GM21825 (cell line): Measurements from ENCODE around the gene TSC22D1.

ENCODE experiments used
- ATAC-seq: cut with Tn5 transposase; IDR thresholded peaks from one replicate; pipeline ENCODE4 v1.9.1; 2021; ENCODE audit warnings: mild to moderate bottlenecking, moderate library complexity; ENCODE audit not compliant: unreplicated experiment

The TSC22D1 gene

DNA sequence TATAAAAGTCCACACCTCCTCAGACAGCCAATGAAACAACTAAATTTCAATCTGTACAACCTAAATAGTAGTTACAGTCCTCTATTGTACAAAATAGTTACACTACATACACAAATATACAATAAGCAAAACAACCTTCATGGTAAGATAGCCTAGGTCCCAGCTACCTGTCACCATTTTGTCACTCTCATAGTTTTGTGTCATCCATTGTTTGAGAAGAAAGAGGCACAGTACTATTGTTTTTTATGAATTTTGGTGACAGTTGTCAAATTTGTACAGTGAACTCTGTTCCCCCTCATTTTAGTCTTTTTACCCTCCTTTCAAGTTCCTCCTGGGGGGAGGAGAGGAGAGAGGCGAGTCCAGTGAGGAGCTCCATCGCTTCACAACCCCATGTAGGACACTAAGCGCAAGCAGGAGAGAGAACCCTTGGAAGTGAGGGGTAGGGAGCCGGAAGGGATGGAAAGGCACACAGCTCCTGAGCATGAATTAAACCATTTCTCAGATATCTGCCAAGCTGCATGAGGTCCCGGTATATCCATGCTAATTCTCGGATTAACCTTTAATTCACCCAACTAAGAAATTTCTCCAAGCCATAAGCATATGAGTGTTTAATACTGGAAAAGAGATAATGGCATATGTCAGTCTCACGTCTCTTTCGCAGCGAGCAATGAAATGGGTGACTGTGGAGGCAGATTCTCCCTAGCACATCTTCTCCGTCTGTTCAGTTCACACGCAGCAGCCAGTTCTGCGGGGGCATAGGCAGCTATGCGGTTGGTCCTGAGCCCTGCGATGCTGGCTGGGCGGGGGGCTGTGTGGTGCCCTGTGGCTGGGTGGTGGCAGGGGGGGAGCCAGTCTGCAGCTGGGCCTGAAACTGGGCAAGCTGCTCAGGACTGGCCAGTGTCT lies 142.0 kb downstream of the TSC22D1 start:
- no peak for ATAC-seq

DNA sequence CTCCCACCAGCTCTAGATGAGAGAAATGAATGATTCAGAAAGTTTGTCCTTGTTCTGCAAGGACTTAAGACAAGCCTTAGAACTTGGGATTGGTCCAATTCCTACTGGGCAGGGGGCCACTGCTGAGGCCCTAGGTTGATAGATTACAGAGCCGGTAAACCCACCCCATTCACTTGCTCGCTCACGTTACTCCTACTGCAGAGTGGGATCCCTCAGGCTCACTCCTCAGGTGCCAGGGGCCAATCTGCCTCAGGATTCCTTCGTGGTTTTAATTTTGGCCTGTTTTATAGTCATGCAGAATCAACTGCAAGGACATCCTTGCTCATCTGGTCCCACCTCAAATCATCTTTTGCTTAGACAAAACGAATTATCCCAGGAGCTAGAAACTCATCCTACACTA lies 143.5 kb downstream of the TSC22D1 start:
- ATAC-seq, result no peak

DNA sequence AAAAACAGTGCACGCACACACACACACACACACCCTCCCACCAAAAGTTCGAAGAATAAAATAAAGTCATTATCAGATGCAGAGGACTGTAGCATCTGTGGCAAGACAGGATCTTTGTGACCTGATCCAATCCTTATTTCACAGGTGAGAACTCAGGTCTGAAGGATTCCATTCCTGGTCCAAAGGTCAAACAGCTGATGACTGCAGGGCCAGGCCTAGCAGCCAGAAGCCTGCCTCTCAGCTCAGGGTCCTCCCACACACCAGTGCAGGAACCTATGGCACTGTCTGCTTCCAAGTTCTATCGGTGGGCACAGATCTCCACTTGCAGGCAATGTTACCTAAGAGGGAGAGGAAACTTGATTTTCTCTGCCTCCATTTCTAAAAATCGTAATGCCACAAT lies 145.0 kb downstream of the TSC22D1 start:
- no peak for ATAC-seq

DNA sequence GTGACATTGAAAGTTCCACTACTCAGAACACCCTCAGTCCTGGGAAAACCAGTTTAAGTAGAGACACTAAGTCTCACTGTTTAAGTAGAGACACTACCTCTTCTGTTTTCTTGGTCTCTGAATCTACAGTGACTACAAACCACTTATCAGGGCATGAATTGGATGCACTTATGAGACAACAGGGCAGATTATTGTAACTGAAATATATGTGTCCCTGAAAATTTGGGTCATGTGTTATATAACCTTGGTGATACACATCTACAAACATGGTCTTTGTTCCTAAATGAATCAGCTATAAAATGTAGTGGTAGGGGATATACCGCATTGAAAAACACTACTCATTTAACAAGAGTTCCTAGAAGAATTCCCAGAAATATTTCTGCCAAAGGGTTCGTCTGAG lies 146.8 kb downstream of the TSC22D1 start:
- ATAC-seq, result no peak

DNA sequence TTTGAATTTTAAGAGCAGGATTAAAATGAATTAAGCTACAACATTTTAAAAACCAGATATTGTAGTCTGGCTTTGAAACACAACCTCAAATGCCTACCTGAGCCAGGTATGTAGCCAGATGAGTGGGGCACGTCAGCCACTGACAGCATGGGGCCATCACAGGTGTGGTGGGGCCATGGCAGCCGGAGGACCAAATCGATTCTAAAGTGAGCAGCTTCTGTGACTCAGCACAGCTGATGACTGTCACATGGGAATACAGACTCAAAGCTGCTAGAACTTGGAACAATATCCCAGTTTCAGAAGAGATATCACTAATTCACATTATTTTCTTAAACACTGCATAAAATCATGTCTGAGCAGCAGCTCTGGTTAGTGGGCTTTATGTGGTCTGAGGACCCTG lies 149.7 kb downstream of the TSC22D1 start:
- ATAC-seq, result no peak

DNA sequence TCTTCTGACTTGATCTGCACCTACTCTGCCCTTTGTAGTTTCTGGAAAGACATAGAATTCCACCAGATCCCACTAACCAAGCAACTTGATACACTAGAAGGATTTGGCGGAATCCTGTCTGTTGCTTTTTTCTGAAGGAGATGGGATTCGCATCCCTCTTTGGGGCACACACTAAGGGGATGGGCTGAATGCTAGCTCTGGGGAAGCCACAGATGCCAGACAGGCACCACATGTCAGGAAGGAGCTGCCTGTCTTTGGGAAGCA lies 150.4 kb downstream of the TSC22D1 start:
- no peak for ATAC-seq

DNA sequence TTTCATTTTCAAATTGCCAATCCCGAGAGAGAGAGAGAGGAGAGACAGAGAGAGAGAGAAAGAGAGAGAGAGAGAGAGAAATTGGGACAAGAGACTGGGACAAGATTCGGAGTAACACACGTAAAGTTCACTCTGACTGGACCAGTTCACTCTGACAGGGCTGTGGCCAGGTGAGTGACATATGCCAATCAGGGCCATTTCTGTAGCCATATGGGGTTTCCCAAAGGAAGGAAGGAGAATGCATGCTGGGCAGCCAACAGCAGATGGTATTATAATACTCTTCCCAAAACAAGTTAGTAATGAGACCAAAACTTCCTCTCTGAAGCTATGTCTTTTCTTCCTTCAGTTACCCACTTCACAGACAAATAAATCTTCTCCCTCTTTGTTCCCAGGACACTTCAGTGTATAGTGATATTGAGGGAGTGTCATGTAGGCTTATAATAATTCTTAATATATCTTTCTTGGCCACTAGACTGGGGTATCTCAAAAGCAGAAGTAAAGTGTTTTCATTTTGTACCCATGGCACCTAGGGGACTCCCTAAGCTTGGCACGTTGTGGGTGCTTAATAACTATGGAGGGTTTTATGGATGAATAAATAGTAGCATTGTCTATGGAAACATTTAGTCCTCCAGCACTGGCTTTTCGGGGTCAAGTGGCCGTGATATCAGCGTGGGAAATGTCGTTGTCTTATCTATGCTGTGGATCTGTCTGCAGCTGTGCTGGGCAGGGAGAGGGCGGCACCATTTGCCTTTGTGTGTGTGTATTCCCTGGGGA lies 150.9 kb downstream of the TSC22D1 start:
- no peak for ATAC-seq

DNA sequence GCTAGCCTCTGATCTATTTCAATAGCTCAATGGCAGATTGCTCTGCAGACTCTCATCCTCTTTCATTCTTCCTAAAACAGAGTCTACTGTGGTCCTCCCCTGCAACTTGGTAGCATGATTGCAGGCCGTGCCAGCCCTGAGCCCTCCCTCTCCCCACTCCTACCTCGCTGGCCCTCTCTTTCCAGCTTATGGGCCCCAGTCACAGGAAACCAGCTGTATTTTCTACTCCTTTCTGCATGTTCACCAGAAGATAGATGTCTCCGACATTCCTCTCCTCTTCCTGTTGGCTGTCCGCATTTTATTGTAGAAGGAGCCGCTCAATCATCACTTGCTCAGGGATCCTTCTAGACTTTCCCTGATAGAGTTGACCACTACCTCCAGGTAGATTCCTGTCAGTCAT lies 152.3 kb downstream of the TSC22D1 start:
- ATAC-seq, result no peak

DNA sequence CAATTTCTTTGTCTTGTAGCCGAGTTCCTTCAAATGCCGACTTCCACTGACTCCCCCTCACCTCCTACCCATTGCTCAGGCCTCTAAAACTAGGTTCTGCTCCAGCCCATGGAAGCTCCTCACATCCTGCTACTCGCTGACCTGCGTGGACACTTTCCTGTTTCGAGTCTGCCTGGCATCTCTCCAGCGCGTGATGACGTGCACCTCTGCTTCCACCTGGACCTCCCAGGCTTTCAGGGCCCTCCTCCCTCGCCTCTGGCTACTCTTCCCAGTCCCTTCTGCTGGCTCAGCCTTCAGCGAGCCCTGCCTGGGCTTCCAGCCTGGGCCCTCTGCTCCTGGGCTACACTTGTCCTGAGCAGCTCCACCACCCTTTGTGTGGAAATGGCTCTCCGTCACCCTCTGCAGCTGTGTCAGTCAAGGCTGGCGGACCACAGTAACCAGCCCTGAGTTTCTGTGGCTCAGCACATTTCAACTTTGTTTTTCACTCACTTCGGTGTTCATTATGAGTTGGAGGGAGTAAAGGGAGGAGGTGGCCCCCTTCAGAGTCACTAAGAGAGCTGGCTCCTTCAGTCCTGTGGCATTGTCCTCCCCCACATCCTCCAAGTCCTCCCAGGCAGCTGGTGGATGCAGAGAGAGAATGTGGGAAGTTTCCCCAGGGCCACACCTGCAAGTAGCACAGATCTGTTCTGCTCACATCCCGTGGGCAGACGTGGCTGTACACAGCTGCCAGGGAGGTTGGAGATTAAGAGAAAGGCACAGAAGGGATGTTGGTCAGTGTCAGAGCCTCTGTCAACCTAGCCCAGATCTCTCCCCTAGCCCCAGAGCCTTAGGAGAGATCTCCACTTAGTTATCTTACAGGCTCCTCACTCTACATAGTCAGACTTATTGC lies 153.1 kb downstream of the TSC22D1 start:
- ATAC-seq, result no peak

DNA sequence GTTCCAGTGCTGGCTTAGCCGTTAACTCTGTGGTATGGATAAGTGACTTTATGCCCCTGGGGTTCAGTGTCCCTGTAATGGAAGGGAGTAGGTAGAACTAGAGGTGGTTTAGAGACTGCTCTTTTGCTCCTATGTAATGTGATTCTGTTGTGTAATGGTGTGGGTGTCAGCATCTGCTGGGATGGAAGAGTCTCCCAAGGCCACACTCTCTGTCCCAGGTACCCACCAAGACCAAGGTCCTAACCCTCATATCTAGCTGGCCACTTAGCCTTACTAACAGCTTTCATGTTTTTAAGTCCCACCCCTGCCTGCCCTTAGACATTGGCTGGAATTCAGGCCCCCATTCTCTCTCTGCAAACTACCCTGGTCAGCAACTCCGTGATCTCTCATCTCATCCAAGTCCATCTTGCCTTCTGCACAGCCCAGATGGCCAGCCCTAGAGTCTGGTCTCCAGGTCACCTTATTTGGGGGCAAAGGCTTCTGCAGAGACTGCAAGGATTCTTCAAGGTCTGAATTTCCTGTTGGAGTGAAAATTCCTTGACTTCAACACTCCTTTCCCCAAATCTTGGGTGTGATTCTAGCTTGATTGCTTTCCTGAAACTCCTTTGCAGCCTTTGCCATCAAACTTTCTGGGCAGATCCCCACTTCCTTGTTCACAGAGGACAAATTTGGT lies 154.1 kb downstream of the TSC22D1 start:
- no peak for ATAC-seq

DNA sequence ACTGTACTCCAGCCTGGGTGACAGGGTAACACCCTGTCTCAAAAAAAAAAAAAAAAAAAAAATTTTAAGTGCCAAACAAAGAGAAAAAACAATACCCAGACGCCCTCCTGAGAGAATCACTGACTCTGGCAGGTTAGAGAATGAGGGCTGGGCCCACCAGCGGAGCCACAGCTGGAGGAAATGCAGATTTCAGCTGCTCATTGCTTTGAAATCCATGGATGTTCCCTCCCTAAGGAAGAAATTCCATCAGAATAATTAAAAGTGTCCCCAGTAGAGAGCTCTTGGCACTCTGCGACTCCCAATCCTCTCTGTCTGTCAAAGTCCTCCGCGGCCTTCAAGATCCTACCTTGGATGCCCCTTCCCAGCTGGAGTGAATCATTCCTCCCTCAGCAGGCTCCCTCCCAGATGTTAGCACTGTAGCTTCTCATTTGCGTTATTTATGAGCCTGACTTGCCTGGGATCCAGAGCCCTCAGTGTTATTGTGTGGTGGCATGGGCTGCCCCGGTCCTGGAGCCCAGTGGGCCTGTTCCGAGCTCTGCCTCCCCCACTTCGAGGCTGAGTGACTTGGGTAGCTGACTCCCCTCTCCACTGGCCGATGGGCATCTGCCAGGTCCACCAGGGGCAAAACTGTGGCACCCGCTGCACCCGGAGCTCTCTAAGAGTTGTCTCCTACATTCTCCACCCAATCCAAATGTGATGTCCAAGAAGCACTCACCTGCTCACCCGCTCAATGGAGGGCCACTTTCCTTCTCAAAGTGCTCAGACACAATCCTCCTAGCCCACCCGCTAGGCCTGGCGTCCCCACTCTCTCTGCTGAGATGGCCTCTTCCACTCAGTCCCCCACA lies 155.5 kb downstream of the TSC22D1 start:
- ATAC-seq, result no peak

DNA sequence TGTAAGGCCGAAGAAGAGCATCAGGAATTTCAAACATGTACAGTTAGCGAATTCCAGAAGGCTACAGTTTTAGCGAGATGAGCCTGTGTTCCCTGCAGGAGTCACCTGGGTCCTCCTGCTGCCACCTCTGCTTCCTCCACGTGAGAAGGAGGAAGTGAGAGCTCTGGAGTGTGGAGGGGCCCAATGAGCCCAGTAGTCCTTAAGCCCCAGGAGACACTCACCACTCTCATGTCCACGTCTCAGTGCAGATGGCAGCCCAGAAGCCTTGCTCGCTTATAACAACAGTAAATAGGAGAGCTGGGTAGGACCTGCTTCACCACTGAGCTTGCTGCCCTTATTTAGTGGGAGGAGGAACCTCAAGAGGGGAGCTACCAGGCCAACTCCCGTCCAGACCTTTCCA lies 158.3 kb downstream of the TSC22D1 start:
- ATAC-seq, result no peak

DNA sequence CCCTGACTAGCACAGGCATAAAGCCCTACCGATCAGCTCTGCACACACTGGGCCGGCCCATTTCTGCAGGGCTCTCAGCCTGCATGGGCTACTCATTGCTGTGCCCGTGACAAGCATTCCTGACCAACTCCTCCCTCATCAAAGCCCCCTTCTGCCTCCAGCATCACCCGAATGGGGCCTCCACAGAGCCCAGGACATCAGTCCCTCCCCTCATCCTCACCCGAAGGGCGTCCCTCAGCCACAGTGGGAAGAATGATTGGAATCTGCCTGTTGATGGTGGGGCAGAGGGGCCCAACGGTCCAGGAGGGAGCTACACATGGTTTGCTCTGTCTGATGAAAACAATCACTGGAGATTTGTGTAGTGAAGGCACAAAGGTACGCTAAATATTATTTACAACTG lies 158.7 kb downstream of the TSC22D1 start:
- ATAC-seq, result no peak

DNA sequence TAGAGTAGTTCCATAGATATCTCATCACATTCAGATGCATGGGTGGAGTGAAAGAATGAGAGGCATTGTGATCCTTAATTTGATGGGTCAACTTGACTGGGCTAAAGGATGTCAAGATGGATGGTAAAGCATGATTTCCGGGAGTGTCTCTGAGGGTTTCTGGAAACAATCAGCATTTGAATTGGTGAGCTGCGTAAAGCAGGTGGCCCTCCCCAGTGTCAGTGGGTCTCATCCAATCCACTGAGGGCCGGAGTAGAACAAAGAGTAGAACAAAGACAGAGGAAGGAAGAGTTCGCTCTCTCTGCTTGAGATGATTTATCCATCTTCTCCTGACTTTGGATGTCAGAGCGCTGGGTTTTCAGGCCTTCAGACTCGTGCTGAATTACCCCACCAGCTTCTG lies 159.4 kb downstream of the TSC22D1 start:
- no peak for ATAC-seq

DNA sequence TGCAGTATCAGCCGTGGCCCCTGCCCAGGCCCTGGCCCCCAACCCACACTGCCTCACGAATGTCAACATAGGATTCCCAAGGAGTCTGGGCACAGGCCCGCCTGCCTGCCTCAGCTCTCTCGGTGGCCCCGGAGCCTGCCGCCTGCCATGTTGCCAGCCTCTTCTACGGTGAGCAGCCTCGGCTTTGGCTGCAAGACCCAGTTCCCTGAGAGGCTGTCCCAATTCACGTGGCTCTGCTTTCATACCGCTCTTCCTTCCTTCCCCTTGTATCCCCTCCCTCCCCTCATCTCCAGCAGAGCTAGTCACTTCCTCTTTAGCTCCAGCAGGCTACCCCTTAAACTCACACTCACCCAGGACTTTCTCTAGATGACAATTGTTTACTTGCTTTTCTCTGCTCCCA lies 159.8 kb downstream of the TSC22D1 start:
- ATAC-seq, result no peak

DNA sequence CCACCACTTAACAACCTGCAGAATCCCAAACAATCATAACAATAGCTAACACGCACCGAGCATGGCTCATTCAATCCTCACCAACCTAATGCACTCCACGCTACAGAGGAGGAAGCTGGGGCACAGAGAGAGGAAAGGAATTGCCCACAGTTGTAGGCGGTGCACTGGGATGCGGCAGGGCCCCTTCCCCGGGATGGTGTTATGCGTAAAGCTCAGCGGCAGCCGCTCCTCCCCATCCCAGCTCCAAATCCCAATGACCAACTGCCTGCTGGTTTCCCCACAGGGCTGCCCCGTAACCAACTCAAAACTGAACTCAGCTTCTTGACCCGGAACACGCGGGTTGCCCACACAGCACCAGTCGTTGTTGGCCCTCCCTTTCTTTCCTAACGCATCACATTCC lies 160.3 kb downstream of the TSC22D1 start:
- no peak for ATAC-seq

DNA sequence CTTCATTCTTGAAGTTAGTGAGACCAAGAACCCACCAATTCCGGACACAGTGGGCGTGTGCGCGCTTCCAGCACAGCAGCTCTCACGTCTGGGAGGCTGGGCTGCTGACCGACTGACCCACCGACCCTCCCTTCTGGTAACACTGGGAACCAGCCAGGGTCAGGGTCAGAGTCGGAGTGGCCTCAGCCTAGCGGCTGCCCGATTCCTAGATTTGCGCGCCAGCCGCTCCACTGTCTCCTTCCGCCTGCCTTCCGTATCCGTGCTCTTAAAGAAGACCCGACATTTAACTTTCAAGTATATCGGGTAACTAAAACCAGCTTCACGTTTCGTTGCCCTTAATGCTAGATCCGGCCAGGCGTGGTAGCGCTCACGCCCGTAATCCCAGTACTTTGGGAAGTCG lies 161.4 kb downstream of the TSC22D1 start:
- ATAC-seq, result no peak

DNA sequence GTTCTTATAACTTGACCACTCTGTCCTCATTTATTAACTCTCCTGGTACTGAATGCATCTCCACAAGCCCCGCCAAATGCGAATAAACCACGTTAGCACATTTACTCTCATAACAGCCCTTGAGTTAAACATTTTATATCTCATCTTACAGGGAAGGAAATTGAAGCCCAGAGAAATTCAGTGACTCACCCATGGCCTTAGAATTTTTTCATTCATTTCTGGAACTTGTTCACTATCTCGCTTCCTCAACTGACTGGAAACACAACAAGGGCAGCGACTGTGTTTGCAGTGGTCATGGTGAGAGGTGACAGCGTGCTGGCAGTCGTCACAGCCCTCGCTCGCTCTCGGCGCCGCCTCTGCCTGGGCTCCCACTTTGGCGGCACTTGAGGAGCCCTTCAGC lies 163.0 kb downstream of the TSC22D1 start:
- no peak for ATAC-seq

DNA sequence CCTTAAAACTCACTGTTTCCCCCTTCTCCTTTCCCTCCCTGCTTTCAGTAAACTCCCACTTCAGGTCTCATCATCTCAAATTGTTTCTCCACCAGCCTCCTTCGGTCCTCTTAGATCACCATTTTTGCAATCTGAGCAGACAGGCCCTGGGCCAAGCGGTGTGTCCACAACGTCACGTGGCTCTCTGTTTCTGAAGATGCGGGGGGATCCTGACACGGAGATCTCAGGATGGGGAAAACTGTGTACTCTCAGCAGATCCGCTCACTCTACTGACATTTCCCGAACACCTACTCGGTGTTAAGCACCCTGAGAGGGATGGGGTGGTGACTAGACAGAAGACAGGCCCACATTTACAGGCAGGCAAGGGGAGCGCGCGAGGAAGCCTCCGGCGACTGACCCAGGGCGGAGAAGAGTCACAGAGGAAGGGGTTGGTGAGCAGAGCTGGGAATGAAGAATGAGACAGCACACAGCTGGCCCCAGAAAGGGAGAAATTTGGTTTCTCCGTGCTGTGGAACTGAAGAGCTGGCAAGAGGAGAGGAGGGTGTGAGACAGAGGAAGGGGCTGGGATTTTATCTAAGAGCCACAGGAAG lies 163.7 kb downstream of the TSC22D1 start:
- no peak for ATAC-seq

DNA sequence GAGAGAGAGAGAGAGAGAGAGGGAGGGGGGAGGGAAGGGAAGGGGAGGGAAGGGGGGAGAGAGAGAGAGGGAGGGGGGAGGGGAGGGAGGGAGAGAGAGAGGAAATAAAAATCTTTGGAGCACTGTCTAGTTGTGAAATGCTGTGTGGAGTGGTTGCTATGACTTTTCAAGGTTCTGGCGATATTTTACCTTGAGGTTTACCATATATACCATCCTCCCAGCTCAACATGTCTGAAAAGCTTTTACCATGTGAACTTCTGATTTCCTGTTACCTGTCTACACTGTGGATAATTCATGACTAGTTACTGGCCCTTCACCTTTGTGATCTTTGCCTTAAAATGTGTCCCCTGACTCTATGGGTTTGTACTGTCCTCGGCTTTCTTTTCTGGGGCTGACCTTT lies 164.3 kb downstream of the TSC22D1 start:
- no peak for ATAC-seq
